Mucosa of stomach (tissue), 1 donor: ENCODE results near the gene AP2B1.

Experiments
- H3K27me3 ChIP-seq: one replicate; pipeline ENCODE4 v1.7.0; 2013; ENCODE audit warnings: mild to moderate bottlenecking, low read length; ENCODE audit not compliant: control insufficient read depth, insufficient read depth
- H3K36me3 ChIP-seq: one replicate; pipeline ENCODE4 v1.7.0; 2013; ENCODE audit warnings: low read length; ENCODE audit not compliant: control insufficient read depth, insufficient read depth
- H3K4me1 ChIP-seq: one replicate; pipeline ENCODE4 v1.7.0; 2013; ENCODE audit warnings: mild to moderate bottlenecking, low read length; ENCODE audit not compliant: control insufficient read depth, insufficient read depth
- H3K4me3 ChIP-seq: one replicate; pipeline ENCODE4 v1.7.0; 2013; ENCODE audit warnings: low read length
- H3K9ac ChIP-seq: one replicate; pipeline ENCODE4 v1.7.0; 2013; ENCODE audit warnings: mild to moderate bottlenecking, low read length, moderate library complexity
- H3K9me3 ChIP-seq: one replicate; pipeline ENCODE4 v1.7.0; 2013; ENCODE audit warnings: mild to moderate bottlenecking, low read length, moderate library complexity; ENCODE audit not compliant: control insufficient read depth
- donor health status: Pancreatic carcinoma.

AP2B1 gene

GRCh38 chr17:35578197-35578928, 8.8 kb upstream of the AP2B1 start, which contains the start of gene PEX12:
PEX12 (minus strand) TSS chr17:35578571; CDS start chr17:35578021, 550 bp downstream.
- Histone ChIP-seq H3K27me3 (no peaks in the 10 kb centered on the region), H3K36me3 (no peaks in the 10 kb centered on the region), H3K4me1 (peaks cover 5% of the 10 kb centered on the region), H3K4me3 (peak within 1 kb of the TSS; percentile 71), H3K9me3 (no peaks in the 10 kb centered on the region), H3K9ac (peak within 1 kb of the TSS; percentile 88)

DNA sequence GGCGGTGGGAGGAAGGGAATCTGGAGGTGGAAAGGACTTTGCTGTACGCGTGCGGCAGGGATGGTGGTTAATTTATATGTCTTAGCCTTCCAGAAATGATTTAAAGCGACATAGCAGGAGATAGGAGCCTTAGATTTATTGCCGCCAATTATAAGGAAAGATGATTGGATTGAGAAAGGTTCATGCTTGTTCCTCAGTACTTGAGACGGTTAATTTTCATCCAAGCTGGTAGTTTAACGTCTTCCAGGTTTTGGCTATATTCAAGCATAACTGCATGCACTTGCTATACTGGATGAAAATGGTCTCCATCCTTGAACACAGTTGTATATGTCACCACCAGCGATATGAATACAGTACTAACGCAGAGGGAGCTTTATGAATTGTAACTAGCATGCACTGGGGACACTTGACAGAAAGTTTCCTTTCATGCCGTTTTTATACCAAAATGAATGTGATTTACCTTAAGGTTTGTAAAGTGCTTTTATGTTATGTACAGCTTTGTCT, 8.1 kb upstream of the AP2B1 start:
- Histone ChIP-seq H3K27me3 (no peaks in the 10 kb centered on the region), H3K9ac (peak overlapping the region; percentile 88), H3K36me3 (no peaks in the 10 kb centered on the region), H3K9me3 (no peaks in the 10 kb centered on the region), H3K4me3 (peak overlapping the region; percentile 71), H3K4me1 (peaks cover 5% of the 10 kb centered on the region)

DNA sequence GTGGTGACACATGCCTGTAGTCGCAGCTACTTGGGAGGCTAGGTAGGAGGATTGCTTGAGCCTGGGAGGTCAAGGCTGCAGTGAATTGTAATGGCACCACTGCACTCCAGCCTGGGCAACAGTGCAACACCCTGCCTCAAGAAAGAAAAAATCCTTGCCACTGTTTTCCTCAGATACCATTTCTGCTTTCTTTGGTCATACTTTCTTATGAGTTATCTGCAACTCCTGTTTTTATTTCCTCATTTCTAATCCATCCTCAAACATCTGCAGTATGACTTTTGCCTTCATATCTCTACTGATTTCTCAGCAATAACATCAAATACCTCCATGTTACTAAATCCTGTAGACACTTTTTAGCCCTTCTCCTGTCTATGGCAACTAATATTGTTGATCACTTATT, 3.1 kb upstream of the AP2B1 start:
- H3K4me3 ChIP-seq: no peak overlapping the region
- H3K9ac ChIP-seq: no peak overlapping the region
- H3K27me3 ChIP-seq: no peaks in the 10 kb centered on the region
- no peaks in the 10 kb centered on the region for H3K36me3 ChIP-seq
- H3K4me1 ChIP-seq: peaks cover 3% of the 10 kb centered on the region
- no peaks in the 10 kb centered on the region for H3K9me3 ChIP-seq

DNA sequence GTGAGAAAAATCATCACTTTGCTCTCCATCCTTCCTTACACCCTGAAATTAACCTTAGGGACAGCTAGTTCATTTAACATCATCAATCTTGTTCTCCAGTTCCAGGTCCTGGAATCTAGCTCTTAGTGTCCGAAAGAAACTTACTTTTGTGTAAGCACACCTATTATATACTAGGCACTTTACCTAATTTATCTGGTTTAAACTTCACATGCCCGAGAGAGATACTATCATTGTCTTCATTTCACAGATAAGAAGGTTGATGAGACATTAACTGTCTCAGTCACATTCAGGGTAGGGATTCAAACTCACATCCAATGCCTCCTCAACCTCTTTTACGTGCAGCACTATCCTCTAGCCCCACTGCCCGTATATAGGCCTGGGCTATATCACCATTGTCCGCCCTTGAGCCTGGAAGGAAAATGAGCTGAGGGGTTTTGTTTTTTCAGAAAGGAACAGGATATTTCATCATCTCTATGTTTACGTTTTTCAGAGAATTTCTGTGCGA, 501 bp upstream of the AP2B1 start:
- H3K9me3 ChIP-seq: no peaks in the 10 kb centered on the region
- H3K4me3 ChIP-seq: peak overlapping the region; percentile 75
- no peaks in the 10 kb centered on the region for H3K36me3 ChIP-seq
- peaks cover 8% of the 10 kb centered on the region for H3K4me1 ChIP-seq
- no peaks in the 10 kb centered on the region for H3K27me3 ChIP-seq
- peak overlapping the region; percentile 91 for H3K9ac ChIP-seq

- peak overlapping the region; percentile 75 for H3K4me3 ChIP-seq
- peaks cover 8% of the 10 kb centered on the region for H3K4me1 ChIP-seq
- H3K27me3 ChIP-seq: no peaks in the 10 kb centered on the region
- H3K9me3 ChIP-seq: no peaks in the 10 kb centered on the region
- H3K36me3 ChIP-seq: no peaks in the 10 kb centered on the region
- peak overlapping the region; percentile 91 for H3K9ac ChIP-seq
These were observed 1.2 kb downstream of the AP2B1 start for GRCh38 chr17:35588196-35588920.

DNA sequence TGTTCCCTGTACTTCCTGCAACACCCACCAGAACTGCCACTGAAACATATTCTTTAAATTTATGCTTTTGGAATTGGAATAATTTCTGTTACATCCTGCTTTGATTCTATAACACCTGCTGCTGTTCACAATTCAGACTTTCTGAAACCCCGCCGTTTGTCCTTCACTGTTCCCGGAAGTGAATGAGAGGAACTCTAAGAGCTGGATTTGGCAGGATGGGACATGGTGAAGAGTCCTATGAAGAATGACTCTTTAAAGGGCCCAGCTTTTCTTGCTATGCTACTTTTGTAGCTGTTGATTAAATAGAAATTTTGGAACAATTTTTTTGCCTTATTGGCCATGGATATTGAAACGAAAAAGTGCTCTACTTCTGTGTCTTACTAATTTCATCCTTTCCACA, 8.9 kb downstream of the AP2B1 start:
- Histone ChIP-seq H3K9ac (no peak overlapping the region), H3K9me3 (no peaks in the 10 kb centered on the region), H3K36me3 (peaks cover 11% of the 10 kb centered on the region), H3K27me3 (no peaks in the 10 kb centered on the region), H3K4me3 (no peak overlapping the region), H3K4me1 (no peaks in the 10 kb centered on the region)

GRCh38 chr17:35596530-35597233, 9.6 kb downstream of the AP2B1 start:
- Histone ChIP-seq H3K4me3 (no peak overlapping the region), H3K27me3 (no peaks in the 10 kb centered on the region), H3K9ac (no peak overlapping the region), H3K4me1 (no peaks in the 10 kb centered on the region), H3K36me3 (peaks cover 11% of the 10 kb centered on the region), H3K9me3 (no peaks in the 10 kb centered on the region)

DNA sequence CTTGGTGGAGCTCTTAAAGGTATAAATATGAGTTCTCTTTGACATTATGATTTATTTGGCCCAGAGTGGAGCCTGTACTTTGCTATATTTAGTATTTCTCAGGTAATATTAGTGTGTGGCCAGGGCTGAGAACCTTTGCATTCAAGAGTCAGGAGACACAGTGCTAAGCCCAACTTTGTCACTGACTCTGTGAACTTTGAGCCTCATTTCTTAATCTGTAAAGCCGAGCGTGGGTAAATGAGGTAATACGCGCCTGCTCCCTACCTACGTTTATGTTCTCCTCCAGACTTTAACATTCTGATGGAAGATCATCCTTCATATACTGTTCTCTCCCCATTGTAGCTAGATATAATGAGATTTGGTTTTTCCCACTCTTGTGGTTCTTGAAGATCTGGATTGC, 10.5 kb downstream of the AP2B1 start:
- no peaks in the 10 kb centered on the region for H3K27me3 ChIP-seq
- H3K4me1 ChIP-seq: no peaks in the 10 kb centered on the region
- H3K9me3 ChIP-seq: no peaks in the 10 kb centered on the region
- H3K4me3 ChIP-seq: no peak overlapping the region
- peaks cover 11% of the 10 kb centered on the region for H3K36me3 ChIP-seq
- H3K9ac ChIP-seq: no peak overlapping the region

- no peaks in the 10 kb centered on the region for H3K4me1 ChIP-seq
- no peak overlapping the region for H3K9ac ChIP-seq
- no peak overlapping the region for H3K4me3 ChIP-seq
- H3K27me3 ChIP-seq: no peaks in the 10 kb centered on the region
- H3K36me3 ChIP-seq: no peaks in the 10 kb centered on the region
- no peaks in the 10 kb centered on the region for H3K9me3 ChIP-seq
These were observed 16.6 kb downstream of the AP2B1 start for GRCh38 chr17:35603674-35604073.

- H3K27me3 ChIP-seq: no peaks in the 10 kb centered on the region
- H3K4me3 ChIP-seq: no peak overlapping the region
- H3K9ac ChIP-seq: no peak overlapping the region
- H3K9me3 ChIP-seq: no peaks in the 10 kb centered on the region
- H3K36me3 ChIP-seq: no peaks in the 10 kb centered on the region
- H3K4me1 ChIP-seq: no peaks in the 10 kb centered on the region
These were observed 18.6 kb downstream of the AP2B1 start for GRCh38 chr17:35605678-35606077.

GRCh38 chr17:35607239-35607847, 20.2 kb downstream of the AP2B1 start:
- no peaks in the 10 kb centered on the region for H3K36me3 ChIP-seq
- no peaks in the 10 kb centered on the region for H3K4me1 ChIP-seq
- no peaks in the 10 kb centered on the region for H3K9me3 ChIP-seq
- no peaks in the 10 kb centered on the region for H3K27me3 ChIP-seq
- no peak overlapping the region for H3K9ac ChIP-seq
- H3K4me3 ChIP-seq: no peak overlapping the region
